CD14-positive monocyte (primary cell): ENCODE data around the gene ZSWIM2. TPM values are rescaled to one million over a fixed set of nuclear protein-coding genes. Genes with fewer than 3 reads are reported as not detected.

Source experiments
- DNase-seq, 3 donors: peaks; one replicate each; pipeline ENCODE4 v3.0.0-alpha.2; 2011 to 2022
- H2AFZ ChIP-seq: 2 replicates; pipeline ENCODE4 v1.6.0; 2012; ENCODE audit warnings: mild to moderate bottlenecking, low read depth, low read length, inconsistent platforms; ENCODE audit not compliant: insufficient read depth, poor library complexity, severe bottlenecking
- H3K27ac ChIP-seq, 2 donors: 1 replicate in 1 of 2; 2 replicates in 1 of 2; pipeline ENCODE4 v1.5.1; 2012 to 2013; ENCODE audit warnings: low read length in 2 of 2, control low read depth in 1 of 2, inconsistent platforms in 1 of 2, low read depth in 1 of 2, mild to moderate bottlenecking in 1 of 2
- H3K27me3 ChIP-seq, 2 donors: one replicate each; pipeline versions ENCODE4 v1.6.0 to v1.6.1; 2011 to 2013; ENCODE audit warnings: low read length in 2 of 2; ENCODE audit not compliant: control insufficient read depth in 2 of 2, insufficient read depth in 2 of 2
- H3K36me3 ChIP-seq, 2 donors: replicated peaks in 1 of 2; 1 replicate in 1 of 2; 2 replicates in 1 of 2; pipeline versions ENCODE4 v1.5.1 to v1.6.1; 2012 to 2013; ENCODE audit warnings: low read length in 2 of 2, control low read depth in 1 of 2, inconsistent platforms in 1 of 2, mild to moderate bottlenecking in 1 of 2; ENCODE audit not compliant: insufficient read depth in 2 of 2, control insufficient read depth in 1 of 2
- H3K4me1 ChIP-seq, 2 donors: 1 replicate in 1 of 2; 2 replicates in 1 of 2; pipeline versions ENCODE4 v1.5.1 to v1.6.1; 2012 to 2013; ENCODE audit warnings: low read length in 2 of 2, control low read depth in 1 of 2, inconsistent platforms in 1 of 2, mild to moderate bottlenecking in 1 of 2, moderate library complexity in 1 of 2; ENCODE audit not compliant: insufficient read depth in 2 of 2, control insufficient read depth in 1 of 2
- H3K4me2 ChIP-seq: replicated peaks from 2 replicates; pipeline ENCODE3; 2012; ENCODE audit warnings: low read length, moderate library complexity, mild to moderate bottlenecking; ENCODE audit not compliant: poor library complexity, severe bottlenecking; ENCODE audit errors: extremely low read depth
- H3K4me3 ChIP-seq, 3 experiments: fragments of 200-600 bp in 1 of 3; sonication (generic) in 1 of 3; replicated peaks in 1 of 3; 1 replicate in 2 of 3; 2 replicates in 1 of 3; pipeline ENCODE4 v1.5.1; 2011 to 2013; ENCODE audit warnings: low read length in 3 of 3, mild to moderate bottlenecking in 3 of 3, control low read depth in 2 of 3, low read depth in 2 of 3, inconsistent platforms in 1 of 3, moderate library complexity in 1 of 3
- H3K79me2 ChIP-seq: 2 replicates; pipeline ENCODE4 v1.6.0; 2012; ENCODE audit warnings: mild to moderate bottlenecking, control low read depth, inconsistent platforms, low read length, moderate library complexity; ENCODE audit not compliant: insufficient read depth
- H3K9ac ChIP-seq: 2 replicates; pipeline ENCODE4 v1.6.0; 2017; ENCODE audit warnings: low read length, mild to moderate bottlenecking; ENCODE audit not compliant: insufficient read depth, poor library complexity, severe bottlenecking
- H3K9me3 ChIP-seq, 2 donors: replicated peaks in 1 of 2; 1 replicate in 1 of 2; 2 replicates in 1 of 2; pipeline versions ENCODE4 v1.5.1 to v1.6.1; 2012 to 2013; ENCODE audit warnings: low read length in 2 of 2, control low read depth in 1 of 2; ENCODE audit not compliant: control insufficient read depth in 1 of 2, insufficient read depth in 1 of 2
- H4K20me1 ChIP-seq: 2 replicates; pipeline ENCODE4 v1.6.0; 2012; ENCODE audit warnings: mild to moderate bottlenecking, low read length, control low read depth, moderate library complexity; ENCODE audit not compliant: insufficient read depth
- H3K27ac Mint-ChIP-seq, 7 donors: one replicate each; pipeline ENCODE4 v1.8.0; 2020; ENCODE audit warnings: mild to moderate bottlenecking in 7 of 7, mixed read lengths in 7 of 7, moderate library complexity in 6 of 7, inconsistent platforms in 2 of 7
- H3K27me3 Mint-ChIP-seq, 3 donors: one replicate each; pipeline ENCODE4 v1.8.0; 2021 to 2022; ENCODE audit warnings: low read depth in 3 of 3, mild to moderate bottlenecking in 3 of 3, mixed read lengths in 3 of 3, moderate library complexity in 3 of 3, inconsistent platforms in 1 of 3
- H3K36me3 Mint-ChIP-seq, 2 donors: one replicate each; pipeline ENCODE4 v1.8.0; 2020; ENCODE audit warnings: mixed read lengths in 2 of 2, inconsistent platforms in 1 of 2, mild to moderate bottlenecking in 1 of 2
- H3K4me1 Mint-ChIP-seq: one replicate; pipeline ENCODE4 v1.8.0; 2020; ENCODE audit warnings: mild to moderate bottlenecking, mixed read lengths
- H3K4me3 Mint-ChIP-seq, 2 donors: one replicate each; pipeline ENCODE4 v1.8.0; 2020; ENCODE audit warnings: mild to moderate bottlenecking in 2 of 2, mixed read lengths in 2 of 2, moderate library complexity in 1 of 2
- H3K9me3 Mint-ChIP-seq, 7 donors: one replicate each; pipeline ENCODE4 v1.8.0; 2020 to 2022; ENCODE audit warnings: mixed read lengths in 7 of 7, mild to moderate bottlenecking in 6 of 7, moderate library complexity in 6 of 7, inconsistent platforms in 2 of 7
- WGBS: methylation state at CpG from one replicate; pipeline ENCODE4 v1.1.5; 2013; ENCODE audit warnings: missing lambda C conversion rate; ENCODE audit not compliant: insufficient coverage; 5-methylcytosine and 5-hydroxymethylcytosine counted together
- intact Hi-C, 2 donors: fragments of 100-400 bp; cut with micrococcal nuclease; formaldehyde crosslinking; loops; one replicate each; pipeline versions ENCODE4 v1.15.0 to v1.15.1; 2023
- polyA plus RNA-seq, 3 donors: library from polyadenylated mRNA; depleted of rRNA in 1 of 3; unstranded in 2 of 3; stranded (reverse) in 1 of 3; fragments of 300-500 nt in 2 of 3; fragments of >200 nt in 1 of 3; fragmentation: Illumina TruSeq in 2 of 3; gene quantifications; 1 replicate in 2 of 3; 2 replicates in 1 of 3; pipeline ENCODE4 v1.2.3, GENCODE V29; 2012 to 2021
- TF ChIP-seq, protein P1 (sequence below): fragments of 200-600 bp; IDR thresholded peaks from one replicate; pipeline ENCODE4 v1.8.0; 2022; ENCODE audit warnings: antibody characterized with exemption, mild to moderate bottlenecking

Gene ZSWIM2
- polyA plus RNA-seq, 3 donors, result 0.28 to 0.47 TPM; not detected in 1

DNA sequence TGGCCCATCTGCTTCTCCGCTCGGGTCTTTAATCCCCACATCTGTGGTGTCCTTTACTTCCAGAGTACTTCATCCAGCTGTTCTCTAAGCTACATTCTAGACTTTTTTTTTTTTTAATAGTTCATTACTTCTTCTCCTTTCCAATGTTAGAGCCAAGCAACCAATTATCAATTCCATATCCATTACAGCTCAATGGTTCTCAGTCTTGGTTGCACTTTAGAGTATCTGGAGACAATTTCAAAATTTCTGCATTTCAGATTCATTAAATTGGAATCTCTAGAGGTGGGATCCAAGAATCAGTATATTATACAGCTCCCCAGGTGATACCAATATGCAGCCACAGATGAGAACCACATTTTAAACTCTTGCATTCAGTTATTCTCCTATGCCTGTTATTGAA, 43.9 kb upstream of the ZSWIM2 start:
- H3K4me3 Mint-ChIP-seq, result no peak overlapping the region
- Histone ChIP-seq H3K4me3 (no peak overlapping the region), H3K27ac (no peak overlapping the region), H3K9me3 (no peaks in the 10 kb centered on the region), H4K20me1 (no peaks in the 10 kb centered on the region), H3K9ac (no peak overlapping the region), H3K27me3 (no peaks in the 10 kb centered on the region), H3K4me1 (no peaks in the 10 kb centered on the region), H3K36me3 (no peaks in the 10 kb centered on the region), H3K79me2 (no peaks in the 10 kb centered on the region), H3K4me2 (no peak overlapping the region), H2AFZ (no peak overlapping the region)
- 100% methylated on average over 2 of the region's 2 CpGs for WGBS
- H3K36me3 Mint-ChIP-seq, result no peaks in the 10 kb centered on the region
- TF ChIP-seq, protein P1, sequence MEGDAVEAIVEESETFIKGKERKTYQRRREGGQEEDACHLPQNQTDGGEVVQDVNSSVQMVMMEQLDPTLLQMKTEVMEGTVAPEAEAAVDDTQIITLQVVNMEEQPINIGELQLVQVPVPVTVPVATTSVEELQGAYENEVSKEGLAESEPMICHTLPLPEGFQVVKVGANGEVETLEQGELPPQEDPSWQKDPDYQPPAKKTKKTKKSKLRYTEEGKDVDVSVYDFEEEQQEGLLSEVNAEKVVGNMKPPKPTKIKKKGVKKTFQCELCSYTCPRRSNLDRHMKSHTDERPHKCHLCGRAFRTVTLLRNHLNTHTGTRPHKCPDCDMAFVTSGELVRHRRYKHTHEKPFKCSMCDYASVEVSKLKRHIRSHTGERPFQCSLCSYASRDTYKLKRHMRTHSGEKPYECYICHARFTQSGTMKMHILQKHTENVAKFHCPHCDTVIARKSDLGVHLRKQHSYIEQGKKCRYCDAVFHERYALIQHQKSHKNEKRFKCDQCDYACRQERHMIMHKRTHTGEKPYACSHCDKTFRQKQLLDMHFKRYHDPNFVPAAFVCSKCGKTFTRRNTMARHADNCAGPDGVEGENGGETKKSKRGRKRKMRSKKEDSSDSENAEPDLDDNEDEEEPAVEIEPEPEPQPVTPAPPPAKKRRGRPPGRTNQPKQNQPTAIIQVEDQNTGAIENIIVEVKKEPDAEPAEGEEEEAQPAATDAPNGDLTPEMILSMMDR, result no peak
- intact Hi-C loops, result no loop called here
- no peak overlapping the region for H3K27ac Mint-ChIP-seq
- DNase-seq, result no peak
- peaks cover 0 to 9% (median 2%) of the 10 kb centered on the region in 7 donors for H3K9me3 Mint-ChIP-seq
- peaks cover 5% of the 10 kb centered on the region for H3K4me1 Mint-ChIP-seq
- H3K27me3 Mint-ChIP-seq, result peaks cover 0 to 1% (median 0%) of the 10 kb centered on the region in 3 donors

DNA sequence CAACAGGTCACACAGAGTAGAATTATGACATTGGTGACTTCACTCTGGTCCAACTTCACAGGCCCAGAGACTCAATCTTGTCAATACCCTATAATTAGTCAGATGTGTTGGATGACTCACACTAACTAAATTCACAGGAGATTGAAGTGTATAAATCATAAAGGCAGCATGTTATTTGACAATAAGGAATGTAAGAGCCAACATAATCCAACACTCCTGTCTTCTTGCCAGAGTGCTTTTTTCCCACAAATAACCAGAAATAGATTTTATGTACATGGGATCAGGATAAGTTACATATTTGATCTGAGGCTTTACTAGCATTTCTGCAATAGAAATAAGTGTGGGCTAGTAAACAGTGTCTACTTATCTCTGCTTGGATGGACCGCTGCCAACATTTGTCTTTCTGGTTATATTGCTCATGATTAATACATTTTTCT, 42.2 kb upstream of the ZSWIM2 start:
- no peak for DNase-seq
- intact Hi-C loops, result no loop called here
- no peak overlapping the region for H3K4me2 ChIP-seq

More for the DNA sequence above, 42.2 kb upstream of the ZSWIM2 start:
- Histone ChIP-seq H3K27ac (no peak overlapping the region), H3K79me2 (no peaks in the 10 kb centered on the region), H3K9ac (no peak overlapping the region), H3K36me3 (no peaks in the 10 kb centered on the region), H2AFZ (no peak overlapping the region), H3K27me3 (no peaks in the 10 kb centered on the region), H4K20me1 (no peaks in the 10 kb centered on the region), H3K9me3 (no peaks in the 10 kb centered on the region), H3K4me3 (no peak overlapping the region), H3K4me1 (no peaks in the 10 kb centered on the region)
- Mint-ChIP-seq H3K27ac (no peak overlapping the region), H3K36me3 (no peaks in the 10 kb centered on the region), H3K4me1 (peaks cover 8% of the 10 kb centered on the region), H3K27me3 (peaks cover 0 to 1% (median 0%) of the 10 kb centered on the region in 3 donors), H3K4me3 (no peak overlapping the region), H3K9me3 (peaks cover 0 to 4% (median 0%) of the 10 kb centered on the region in 7 donors)
- WGBS, result no CpG with 5 or more reads among the region's 1 CpG
- TF ChIP-seq, protein P1, result no peak
